Panc1 (cell line): ENCODE results near the gene PRXL2A.

Source experiments
- CTCF ChIP-seq: fragments of 450-650 bp; IDR thresholded peaks from 2 replicates; pipeline ENCODE4 v1.5.1; 2017; ENCODE audit warnings: mild to moderate bottlenecking
- POLR2AphosphoS5 ChIP-seq: IDR thresholded peaks from 2 replicates; pipeline ENCODE4 v1.6.1; 2012; ENCODE audit warnings: mild to moderate bottlenecking, low read depth, low read length, moderate library complexity
- REST ChIP-seq, 2 experiments: IDR thresholded peaks; 2 replicates each; pipeline ENCODE4 v1.6.1; 2011 to 2012; ENCODE audit warnings: low read depth in 2 of 2, control low read depth in 1 of 2, low read length in 1 of 2, mild to moderate bottlenecking in 1 of 2, moderate library complexity in 1 of 2; ENCODE audit not compliant: insufficient read depth in 1 of 2
- SIN3A ChIP-seq: IDR thresholded peaks from 2 replicates; pipeline ENCODE4 v1.6.1; 2012; ENCODE audit warnings: low read depth, mild to moderate bottlenecking, low read length, moderate library complexity, borderline replicate concordance; ENCODE audit not compliant: insufficient read depth
- TCF7L2 ChIP-seq: IDR thresholded peaks from 2 replicates; pipeline ENCODE4 v1.6.1; 2011; ENCODE audit warnings: mild to moderate bottlenecking, low read depth, low read length, inconsistent platforms

- TF ChIP-seq POLR2AphosphoS5 (no peak), TCF7L2 (no peak), CTCF (no peak), SIN3A (no peak), REST (IDR thresholded peaks at IDR 0.05; ENCODE audit: insufficient read depth in 1 of 2, low read depth in 2 of 2, low read length in 1 of 2) (no peak)
Observed at GRCh38 chr10:80455461-80456349, 47.4 kb downstream of the PRXL2A start.
